ENCODE measurements around the gene KRTAP4-4.

GRCh38 chr17:41178843-41179616 is 18.5 kb upstream of the KRTAP4-4 start:
- TF ChIP-seq CTCF (IDR thresholded peaks at IDR 0.05) (no peak), POLR2A (IDR thresholded peaks at IDR 0.05) (no peak), POLR2AphosphoS5 (IDR thresholded peaks at IDR 0.05) (no peak)
